ENCODE data around the gene C1orf232. TPM values are rescaled to one million over a fixed set of nuclear protein-coding genes. Genes with fewer than 3 reads are reported as not detected.

Gene C1orf232
- total and polyA plus RNA-seq, 2 of the 13 experiments (the other 11 are each of a cell fraction or from before 2014, with no cell fraction given) = not detected

DNA sequence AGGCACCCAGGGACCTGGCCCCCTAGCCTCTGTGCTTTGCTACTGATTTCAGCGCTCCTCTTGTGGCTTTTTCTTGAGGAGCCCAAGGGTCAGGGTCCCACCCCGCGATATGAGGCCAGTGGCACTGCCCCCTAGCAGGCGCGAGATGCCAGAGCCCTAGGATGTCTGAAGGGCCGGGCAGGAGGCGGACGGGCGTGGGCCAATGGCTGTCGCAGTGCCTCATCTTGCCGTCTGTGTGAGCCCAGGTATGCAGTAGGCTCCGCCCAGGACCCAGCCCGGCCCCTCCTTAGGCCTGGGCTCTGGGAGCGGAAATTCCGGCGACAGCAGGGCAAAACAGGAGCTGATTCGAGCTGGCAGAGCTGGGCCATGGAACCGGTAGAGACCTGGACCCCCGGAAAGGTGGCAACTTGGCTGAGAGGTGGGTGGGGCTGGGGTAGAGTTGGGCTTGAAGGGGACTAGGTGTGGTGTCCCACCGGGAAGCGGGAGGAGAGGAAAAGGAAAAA lies 8.5 kb upstream of the C1orf232 start, which contains the start of gene CNKSR1 (continued):
- TF ChIP-seq, protein P1, sequence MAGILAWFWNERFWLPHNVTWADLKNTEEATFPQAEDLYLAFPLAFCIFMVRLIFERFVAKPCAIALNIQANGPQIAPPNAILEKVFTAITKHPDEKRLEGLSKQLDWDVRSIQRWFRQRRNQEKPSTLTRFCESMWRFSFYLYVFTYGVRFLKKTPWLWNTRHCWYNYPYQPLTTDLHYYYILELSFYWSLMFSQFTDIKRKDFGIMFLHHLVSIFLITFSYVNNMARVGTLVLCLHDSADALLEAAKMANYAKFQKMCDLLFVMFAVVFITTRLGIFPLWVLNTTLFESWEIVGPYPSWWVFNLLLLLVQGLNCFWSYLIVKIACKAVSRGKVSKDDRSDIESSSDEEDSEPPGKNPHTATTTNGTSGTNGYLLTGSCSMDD (CRISPR knock-in tag; IDR thresholded peaks at IDR 0.05) = no peak
- TF ChIP-seq ZFP37 (CRISPR knock-in tag; IDR thresholded peaks at IDR 0.05; ENCODE audit: borderline replicate concordance) (no peak), ATF7-NPFF (CRISPR knock-in tag; IDR thresholded peaks at IDR 0.05; ENCODE audit: low read depth) (no peak), ESRRA (CRISPR knock-in tag; IDR thresholded peaks at IDR 0.05; ENCODE audit: low read depth) (no peak), PHF20 (CRISPR knock-in tag; IDR thresholded peaks at IDR 0.05) (peak; percentile 33; the same call in 1 of the 2 replicates), SCMH1 (CRISPR knock-in tag; IDR thresholded peaks at IDR 0.05; ENCODE audit: borderline replicate concordance) (no peak), DRAP1 (CRISPR knock-in tag; IDR thresholded peaks at IDR 0.05) (peak; percentile 55; the same call in 1 of the 2 replicates), NFYB (CRISPR knock-in tag; IDR thresholded peaks at IDR 0.05) (peak; percentile 39; the same call in 1 of the 2 replicates), ZNF775 (CRISPR knock-in tag; IDR thresholded peaks at IDR 0.05; ENCODE audit: borderline replicate concordance) (no peak), MAFG (CRISPR knock-in tag; IDR thresholded peaks at IDR 0.05) (no peak), KAT7 (CRISPR knock-in tag; IDR thresholded peaks at IDR 0.05; ENCODE audit: borderline replicate concordance) (no peak), STAG1 (CRISPR knock-in tag; IDR thresholded peaks at IDR 0.05) (no peak), RXRB (CRISPR knock-in tag; IDR thresholded peaks at IDR 0.05; ENCODE audit: borderline replicate concordance) (no peak)
- TF ChIP-seq, protein P2, sequence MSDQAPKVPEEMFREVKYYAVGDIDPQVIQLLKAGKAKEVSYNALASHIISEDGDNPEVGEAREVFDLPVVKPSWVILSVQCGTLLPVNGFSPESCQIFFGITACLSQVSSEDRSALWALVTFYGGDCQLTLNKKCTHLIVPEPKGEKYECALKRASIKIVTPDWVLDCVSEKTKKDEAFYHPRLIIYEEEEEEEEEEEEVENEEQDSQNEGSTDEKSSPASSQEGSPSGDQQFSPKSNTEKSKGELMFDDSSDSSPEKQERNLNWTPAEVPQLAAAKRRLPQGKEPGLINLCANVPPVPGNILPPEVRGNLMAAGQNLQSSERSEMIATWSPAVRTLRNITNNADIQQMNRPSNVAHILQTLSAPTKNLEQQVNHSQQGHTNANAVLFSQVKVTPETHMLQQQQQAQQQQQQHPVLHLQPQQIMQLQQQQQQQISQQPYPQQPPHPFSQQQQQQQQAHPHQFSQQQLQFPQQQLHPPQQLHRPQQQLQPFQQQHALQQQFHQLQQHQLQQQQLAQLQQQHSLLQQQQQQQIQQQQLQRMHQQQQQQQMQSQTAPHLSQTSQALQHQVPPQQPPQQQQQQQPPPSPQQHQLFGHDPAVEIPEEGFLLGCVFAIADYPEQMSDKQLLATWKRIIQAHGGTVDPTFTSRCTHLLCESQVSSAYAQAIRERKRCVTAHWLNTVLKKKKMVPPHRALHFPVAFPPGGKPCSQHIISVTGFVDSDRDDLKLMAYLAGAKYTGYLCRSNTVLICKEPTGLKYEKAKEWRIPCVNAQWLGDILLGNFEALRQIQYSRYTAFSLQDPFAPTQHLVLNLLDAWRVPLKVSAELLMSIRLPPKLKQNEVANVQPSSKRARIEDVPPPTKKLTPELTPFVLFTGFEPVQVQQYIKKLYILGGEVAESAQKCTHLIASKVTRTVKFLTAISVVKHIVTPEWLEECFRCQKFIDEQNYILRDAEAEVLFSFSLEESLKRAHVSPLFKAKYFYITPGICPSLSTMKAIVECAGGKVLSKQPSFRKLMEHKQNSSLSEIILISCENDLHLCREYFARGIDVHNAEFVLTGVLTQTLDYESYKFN (CRISPR knock-in tag; conservative IDR thresholded peaks at IDR 0.05) = no peak
- TF ChIP-seq, protein P3, sequence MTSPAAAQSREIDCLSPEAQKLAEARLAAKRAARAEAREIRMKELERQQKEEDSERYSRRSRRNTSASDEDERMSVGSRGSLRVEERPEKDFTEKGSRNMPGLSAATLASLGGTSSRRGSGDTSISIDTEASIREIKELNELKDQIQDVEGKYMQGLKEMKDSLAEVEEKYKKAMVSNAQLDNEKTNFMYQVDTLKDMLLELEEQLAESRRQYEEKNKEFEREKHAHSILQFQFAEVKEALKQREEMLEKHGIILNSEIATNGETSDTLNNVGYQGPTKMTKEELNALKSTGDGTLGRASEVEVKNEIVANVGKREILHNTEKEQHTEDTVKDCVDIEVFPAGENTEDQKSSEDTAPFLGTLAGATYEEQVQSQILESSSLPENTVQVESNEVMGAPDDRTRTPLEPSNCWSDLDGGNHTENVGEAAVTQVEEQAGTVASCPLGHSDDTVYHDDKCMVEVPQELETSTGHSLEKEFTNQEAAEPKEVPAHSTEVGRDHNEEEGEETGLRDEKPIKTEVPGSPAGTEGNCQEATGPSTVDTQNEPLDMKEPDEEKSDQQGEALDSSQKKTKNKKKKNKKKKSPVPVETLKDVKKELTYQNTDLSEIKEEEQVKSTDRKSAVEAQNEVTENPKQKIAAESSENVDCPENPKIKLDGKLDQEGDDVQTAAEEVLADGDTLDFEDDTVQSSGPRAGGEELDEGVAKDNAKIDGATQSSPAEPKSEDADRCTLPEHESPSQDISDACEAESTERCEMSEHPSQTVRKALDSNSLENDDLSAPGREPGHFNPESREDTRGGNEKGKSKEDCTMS (CRISPR knock-in tag; conservative IDR thresholded peaks at IDR 0.05) = no peak
- TF ChIP-seq, protein P4, sequence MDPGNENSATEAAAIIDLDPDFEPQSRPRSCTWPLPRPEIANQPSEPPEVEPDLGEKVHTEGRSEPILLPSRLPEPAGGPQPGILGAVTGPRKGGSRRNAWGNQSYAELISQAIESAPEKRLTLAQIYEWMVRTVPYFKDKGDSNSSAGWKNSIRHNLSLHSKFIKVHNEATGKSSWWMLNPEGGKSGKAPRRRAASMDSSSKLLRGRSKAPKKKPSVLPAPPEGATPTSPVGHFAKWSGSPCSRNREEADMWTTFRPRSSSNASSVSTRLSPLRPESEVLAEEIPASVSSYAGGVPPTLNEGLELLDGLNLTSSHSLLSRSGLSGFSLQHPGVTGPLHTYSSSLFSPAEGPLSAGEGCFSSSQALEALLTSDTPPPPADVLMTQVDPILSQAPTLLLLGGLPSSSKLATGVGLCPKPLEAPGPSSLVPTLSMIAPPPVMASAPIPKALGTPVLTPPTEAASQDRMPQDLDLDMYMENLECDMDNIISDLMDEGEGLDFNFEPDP (CRISPR knock-in tag; conservative IDR thresholded peaks at IDR 0.05) = no peak
- TF ChIP-seq, protein P5, sequence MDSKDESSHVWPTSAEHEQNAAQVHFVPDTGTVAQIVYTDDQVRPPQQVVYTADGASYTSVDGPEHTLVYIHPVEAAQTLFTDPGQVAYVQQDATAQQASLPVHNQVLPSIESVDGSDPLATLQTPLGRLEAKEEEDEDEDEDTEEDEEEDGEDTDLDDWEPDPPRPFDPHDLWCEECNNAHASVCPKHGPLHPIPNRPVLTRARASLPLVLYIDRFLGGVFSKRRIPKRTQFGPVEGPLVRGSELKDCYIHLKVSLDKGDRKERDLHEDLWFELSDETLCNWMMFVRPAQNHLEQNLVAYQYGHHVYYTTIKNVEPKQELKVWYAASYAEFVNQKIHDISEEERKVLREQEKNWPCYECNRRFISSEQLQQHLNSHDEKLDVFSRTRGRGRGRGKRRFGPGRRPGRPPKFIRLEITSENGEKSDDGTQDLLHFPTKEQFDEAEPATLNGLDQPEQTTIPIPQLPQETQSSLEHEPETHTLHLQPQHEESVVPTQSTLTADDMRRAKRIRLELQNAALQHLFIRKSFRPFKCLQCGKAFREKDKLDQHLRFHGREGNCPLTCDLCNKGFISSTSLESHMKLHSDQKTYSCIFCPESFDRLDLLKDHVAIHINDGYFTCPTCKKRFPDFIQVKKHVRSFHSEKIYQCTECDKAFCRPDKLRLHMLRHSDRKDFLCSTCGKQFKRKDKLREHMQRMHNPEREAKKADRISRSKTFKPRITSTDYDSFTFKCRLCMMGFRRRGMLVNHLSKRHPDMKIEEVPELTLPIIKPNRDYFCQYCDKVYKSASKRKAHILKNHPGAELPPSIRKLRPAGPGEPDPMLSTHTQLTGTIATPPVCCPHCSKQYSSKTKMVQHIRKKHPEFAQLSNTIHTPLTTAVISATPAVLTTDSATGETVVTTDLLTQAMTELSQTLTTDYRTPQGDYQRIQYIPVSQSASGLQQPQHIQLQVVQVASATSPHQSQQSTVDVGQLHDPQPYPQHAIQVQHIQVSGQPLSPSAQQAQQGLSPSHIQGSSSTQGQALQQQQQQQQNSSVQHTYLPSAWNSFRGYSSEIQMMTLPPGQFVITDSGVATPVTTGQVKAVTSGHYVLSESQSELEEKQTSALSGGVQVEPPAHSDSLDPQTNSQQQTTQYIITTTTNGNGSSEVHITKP (CRISPR knock-in tag; IDR thresholded peaks at IDR 0.05; ENCODE audit: low read depth) = peak; percentile 58; the same call in 1 of the 2 replicates

Measured in HepG2 (cell line).